PC-3 (cell line): ENCODE measurements around the gene SLC38A9. TPM values are rescaled to one million over a fixed set of nuclear protein-coding genes. Genes with fewer than 3 reads are reported as not detected.

Experiments
- ATAC-seq: fragments of 200-7000 bp; cut with Tn5 transposase; 2 replicates; pipeline ENCODE4 v1.9.1; 2020; ENCODE audit warnings: mild to moderate bottlenecking, moderate library complexity
- BruUV-seq: library from RNA; stranded (reverse); fragments of 400-500 nt; replicated peaks from 2 replicates; lab custom pipeline; 2021; lab: Mats Ljungman, UMichigan
- CTCF ChIA-PET: fragments of 300-600 bp; sonication (Branson Sonifier 250); formaldehyde crosslinking; loops from one replicate; lab custom pipeline; 2022; ENCODE audit warnings: antibody characterized with exemption; lab: Charles Lee
- POLR2A ChIA-PET: fragments of 300-600 bp; sonication (Branson Sonifier 250); formaldehyde crosslinking; loops from one replicate; lab custom pipeline; 2022; ENCODE audit warnings: antibody characterized with exemption; ENCODE audit not compliant: unreplicated experiment; lab: Charles Lee
- DNase-seq: peaks from one replicate; pipeline ENCODE4 v3.0.0-alpha.2; 2015
- H2AFZ ChIP-seq: fragments of 300-600 bp; sonication (generic); 2 replicates; pipeline ENCODE4 v1.6.0; 2016; ENCODE audit warnings: antibody characterized with exemption, low read length
- H3F3A ChIP-seq: fragments of 300-600 bp; sonication (generic); one replicate; pipeline ENCODE4 v1.6.0; 2017; ENCODE audit warnings: antibody characterized with exemption, low read length, control low read depth, mild to moderate bottlenecking; ENCODE audit not compliant: unreplicated experiment
- H3K27ac ChIP-seq: fragments of 300-600 bp; sonication (generic); 2 replicates; pipeline ENCODE4 v1.5.1; 2016; ENCODE audit warnings: mild to moderate bottlenecking, low read length
- H3K27me3 ChIP-seq: fragments of 300-600 bp; sonication (generic); 2 replicates; pipeline ENCODE4 v1.6.1; 2016; ENCODE audit warnings: low read length, mixed read lengths
- H3K36me3 ChIP-seq: fragments of 300-600 bp; sonication (generic); 2 replicates; pipeline ENCODE4 v1.6.1; 2016; ENCODE audit warnings: low read depth, mixed run types, low read length, mixed read lengths
- H3K4me1 ChIP-seq: fragments of 300-600 bp; sonication (generic); 2 replicates; pipeline ENCODE4 v1.5.1; 2016; ENCODE audit warnings: low read length; ENCODE audit not compliant: insufficient read depth
- H3K4me2 ChIP-seq: fragments of 300-600 bp; sonication (generic); 2 replicates; pipeline ENCODE4 v1.6.0; 2016; ENCODE audit warnings: low read length
- H3K4me3 ChIP-seq: fragments of 300-600 bp; sonication (generic); 2 replicates; pipeline ENCODE4 v1.5.1; 2016; ENCODE audit warnings: mild to moderate bottlenecking, low read length, mixed read lengths
- H3K79me2 ChIP-seq: fragments of 300-600 bp; sonication (generic); 2 replicates; pipeline ENCODE4 v1.6.1; 2017; ENCODE audit warnings: low read length, mixed read lengths
- H3K9ac ChIP-seq: fragments of 300-600 bp; sonication (generic); 2 replicates; pipeline ENCODE4 v1.6.0; 2016; ENCODE audit warnings: mild to moderate bottlenecking, low read length
- H3K9me2 ChIP-seq: fragments of 300-600 bp; sonication (generic); replicated peaks from 2 replicates; pipeline ENCODE4 v1.6.1; 2016; ENCODE audit warnings: mixed run types, low read length, mixed read lengths
- H3K9me3 ChIP-seq: fragments of 300-600 bp; sonication (generic); 2 replicates; pipeline ENCODE4 v1.6.1; 2016; ENCODE audit warnings: low read length, mixed read lengths
- H4K20me1 ChIP-seq: fragments of 300-600 bp; sonication (generic); 2 replicates; pipeline ENCODE4 v1.6.1; 2016; ENCODE audit warnings: low read length, mixed read lengths
- CTCF ChIP-seq: fragments of 300-600 bp; sonication (generic); conservative IDR thresholded peaks from 2 replicates; pipeline ENCODE4 v1.5.1; 2017; ENCODE audit warnings: antibody characterized with exemption, low read depth, mild to moderate bottlenecking, low read length
- EZH2 ChIP-seq: fragments of 300-600 bp; sonication (generic); IDR thresholded peaks from one replicate; pipeline ENCODE4 v1.6.1; 2017; ENCODE audit warnings: antibody characterized with exemption, mild to moderate bottlenecking, low read length; ENCODE audit not compliant: unreplicated experiment
- EZH2phosphoT487 ChIP-seq: fragments of 300-600 bp; sonication (generic); IDR thresholded peaks from 2 replicates; pipeline ENCODE4 v1.6.1; 2018; ENCODE audit warnings: mild to moderate bottlenecking, antibody characterized with exemption, low read length, borderline replicate concordance
- intact Hi-C: fragments of 100-400 bp; cut with micrococcal nuclease; formaldehyde crosslinking; loops from 2 replicates; pipeline ENCODE4 v1.9.0; 2023
- total RNA-seq: library from RNA; depleted of rRNA; stranded (reverse); fragments of >200 nt; gene quantifications from 2 replicates; pipeline ENCODE4 v1.2.3, GENCODE V29; 2014

The SLC38A9 gene
- total RNA-seq, 1 experiment from 2014 or later = 12.9 TPM

GRCh38 chr5:55624841-55625588, 87.1 kb downstream of the SLC38A9 start:
- DNase-seq (no peak), ATAC-seq (no peak)
- Histone ChIP-seq H4K20me1 (no peaks in the 10 kb centered on the region), H3K27ac (no peak overlapping the region), H3K9ac (no peak overlapping the region), H3K9me3 (no peaks in the 10 kb centered on the region), H3K36me3 (no peaks in the 10 kb centered on the region), H3F3A (no peaks in the 10 kb centered on the region), H3K4me1 (no peaks in the 10 kb centered on the region), H3K79me2 (no peaks in the 10 kb centered on the region), H3K27me3 (no peaks in the 10 kb centered on the region), H3K4me3 (no peak overlapping the region), H2AFZ (no peak overlapping the region), H3K9me2 (no peaks in the 10 kb centered on the region), H3K4me2 (no peak overlapping the region)
- no TSS peak for BruUV-seq
- TF ChIP-seq EZH2 (no peak), CTCF (no peak), EZH2phosphoT487 (no peak)
- intact Hi-C loops = no loop called here
- CTCF ChIA-PET = interaction anchor here (0.6 kb wide), 1 partner anchor 92 kb away, joined by 6 read pairs; no protein-coding TSS in a partner anchor
- POLR2A ChIA-PET = no interaction called here

GRCh38 chr5:55623789-55624188, 88.3 kb downstream of the SLC38A9 start:
- H3K79me2 ChIP-seq = no peaks in the 10 kb centered on the region
- POLR2A ChIA-PET = no interaction called here

More at GRCh38 chr5:55623789-55624188, 88.3 kb downstream of the SLC38A9 start:
- H3K9ac ChIP-seq = no peak overlapping the region
- H2AFZ ChIP-seq = no peak overlapping the region
- DNase-seq = no peak
- CTCF ChIA-PET = no interaction called here
- no peak overlapping the region for H3K4me3 ChIP-seq
- no peaks in the 10 kb centered on the region for H4K20me1 ChIP-seq
- H3K9me3 ChIP-seq = no peaks in the 10 kb centered on the region
- H3F3A ChIP-seq = no peaks in the 10 kb centered on the region
- no peak for ATAC-seq
- intact Hi-C loops = no loop called here
- TF ChIP-seq EZH2 (no peak), EZH2phosphoT487 (no peak), CTCF (no peak)
- no peak overlapping the region for H3K4me2 ChIP-seq
- H3K4me1 ChIP-seq = no peaks in the 10 kb centered on the region
- H3K9me2 ChIP-seq = no peaks in the 10 kb centered on the region
- no peaks in the 10 kb centered on the region for H3K36me3 ChIP-seq
- no TSS peak for BruUV-seq
- H3K27me3 ChIP-seq = no peaks in the 10 kb centered on the region
- no peak overlapping the region for H3K27ac ChIP-seq
